GM19438 (cell line): ENCODE measurements around the gene AKAP7.

Experiments used
- ATAC-seq: cut with Tn5 transposase; IDR thresholded peaks from one replicate; pipeline ENCODE4 v1.9.1; 2021; ENCODE audit warnings: low read depth; ENCODE audit not compliant: unreplicated experiment

Gene AKAP7

DNA sequence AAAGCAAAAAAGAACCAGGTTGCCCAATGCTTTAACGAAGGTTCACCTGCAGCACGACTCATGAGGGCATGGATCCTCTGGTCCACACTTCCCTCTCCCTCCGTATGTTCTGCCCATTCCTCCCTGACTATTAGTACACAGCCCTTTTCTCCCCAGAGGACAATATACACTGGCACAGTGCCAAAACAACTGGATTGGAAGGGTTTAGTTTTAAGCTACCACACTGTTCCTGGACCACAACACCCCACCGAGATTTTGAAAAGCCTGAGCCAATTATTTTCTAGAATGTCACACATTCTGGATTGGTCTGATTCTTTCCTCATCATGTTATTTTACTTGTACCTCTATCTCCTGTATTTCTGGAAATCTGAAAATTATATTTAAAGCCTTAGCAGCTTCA lies 2.9 kb upstream of the AKAP7 start:
- ATAC-seq = no peak

DNA sequence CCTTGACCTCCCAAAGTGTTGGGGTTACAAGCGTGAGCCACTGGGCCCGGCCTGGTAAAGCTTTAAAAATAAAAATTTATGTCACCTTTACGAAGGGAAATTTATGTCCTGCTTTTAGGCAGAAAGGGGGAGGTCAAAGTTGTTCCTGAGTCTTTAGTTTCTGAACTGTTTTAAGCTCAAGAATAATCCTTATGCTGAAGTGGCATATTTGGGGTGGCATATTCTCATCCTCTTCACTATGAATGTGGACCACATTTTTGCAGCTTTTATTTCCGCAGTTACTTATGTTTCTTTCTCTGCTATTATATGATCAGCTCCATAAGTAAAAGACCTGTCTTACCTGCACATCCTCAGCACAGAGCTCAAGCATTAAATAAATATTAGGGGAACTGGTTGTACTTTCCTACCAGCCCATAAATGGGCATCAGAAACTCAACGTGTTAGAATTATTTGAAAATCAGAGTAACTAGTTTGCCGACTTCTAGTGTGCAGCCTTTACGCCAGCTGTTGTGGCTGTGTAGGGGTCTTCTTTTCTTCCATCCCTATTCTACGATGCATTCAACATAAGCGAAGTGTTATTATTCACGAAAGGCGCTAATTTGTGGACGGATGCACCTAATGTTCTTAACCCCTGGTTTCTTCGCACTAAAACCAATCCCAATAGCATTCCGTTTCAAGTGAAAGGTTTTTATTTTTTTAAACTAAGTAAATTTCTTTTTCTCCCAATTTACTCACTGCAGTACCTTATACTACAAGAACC lies 867 bp upstream of the AKAP7 start:
- ATAC-seq = no peak

DNA sequence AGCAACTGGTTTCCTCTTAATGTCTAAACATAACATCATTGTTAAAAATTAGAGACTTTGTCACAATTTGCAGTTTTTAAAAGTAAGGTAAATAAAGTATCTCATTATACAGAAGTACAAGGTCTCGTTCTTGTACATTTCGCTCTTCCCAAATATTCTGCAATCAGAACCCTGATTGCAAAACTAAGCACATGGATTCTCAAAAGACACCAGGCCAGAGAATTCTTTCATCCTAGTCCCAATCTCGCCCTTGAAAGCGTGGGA lies 355 bp upstream of the AKAP7 start:
- no peak for ATAC-seq

DNA sequence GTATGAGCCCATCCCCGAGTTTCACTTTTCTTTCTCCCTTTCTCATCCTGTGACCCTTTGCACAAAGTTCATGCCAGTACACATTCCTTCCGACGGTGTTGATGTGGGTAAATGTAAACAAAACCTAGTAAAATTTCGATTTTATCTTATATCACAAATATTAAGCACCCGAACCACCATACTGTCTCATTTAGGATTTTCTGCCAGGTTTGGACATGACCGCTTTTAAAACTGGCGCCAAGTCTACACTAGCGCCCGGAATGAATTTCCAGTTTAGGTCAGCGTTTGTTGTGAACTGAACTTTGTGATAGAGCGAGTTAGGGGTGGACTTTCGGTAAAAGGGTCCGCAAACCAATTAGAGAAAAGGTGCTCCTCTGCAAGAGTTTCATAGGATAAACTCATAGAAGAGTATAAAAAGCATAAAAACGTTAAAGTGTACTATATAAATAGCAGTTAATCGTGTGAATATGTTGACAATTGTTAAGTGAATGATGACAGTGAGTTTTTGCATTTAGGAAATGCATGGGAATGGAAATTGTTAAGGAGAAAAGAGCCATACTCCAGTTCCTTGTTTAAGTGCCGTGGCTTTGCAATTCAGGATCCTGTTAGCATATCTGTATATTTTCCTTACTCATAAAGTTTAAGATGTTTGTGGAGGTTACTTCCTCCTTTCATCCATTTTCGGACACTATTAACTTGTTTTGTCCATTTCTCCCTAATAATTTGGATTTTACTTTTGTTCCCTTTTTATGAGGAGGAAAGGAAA lies 937 bp downstream of the AKAP7 start:
- ATAC-seq = no peak

DNA sequence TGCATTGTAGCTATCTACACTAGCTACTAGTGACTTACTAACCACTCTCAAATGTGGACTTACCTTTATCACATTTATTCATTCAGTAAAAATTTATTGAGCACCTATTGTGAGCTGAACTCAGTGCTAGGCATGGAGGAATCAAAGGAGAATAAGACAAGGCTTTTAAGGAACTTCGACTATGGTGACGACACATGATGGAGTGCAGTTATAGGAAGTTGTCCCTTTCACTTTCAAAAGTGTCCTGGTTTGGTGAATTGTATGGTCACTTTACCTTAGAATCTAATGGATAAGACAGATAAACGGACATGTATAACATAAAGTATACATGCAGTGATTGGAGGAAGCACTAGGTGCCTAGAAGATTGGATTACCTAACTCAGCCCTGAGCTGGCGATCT lies 4.3 kb downstream of the AKAP7 start:
- no peak for ATAC-seq

DNA sequence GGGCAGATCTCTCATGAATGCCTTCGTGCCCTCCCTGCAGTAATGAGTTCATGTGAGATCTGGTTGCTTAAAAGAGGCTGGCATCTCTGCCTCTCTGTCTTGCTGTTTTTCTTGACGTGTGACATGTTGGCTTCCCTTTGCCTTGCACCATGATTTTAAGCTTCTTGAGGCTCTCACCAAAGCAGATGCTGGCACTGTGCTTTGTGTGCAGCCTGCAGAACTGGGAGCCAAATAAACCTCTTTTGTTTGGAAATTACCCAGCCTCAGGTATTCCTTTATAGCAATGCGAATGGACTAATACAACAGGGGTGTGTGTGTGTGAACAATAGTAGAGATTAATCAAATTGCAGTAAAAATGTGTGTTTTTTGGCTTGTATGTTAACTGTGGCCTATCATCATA lies 8.1 kb downstream of the AKAP7 start:
- no peak for ATAC-seq

DNA sequence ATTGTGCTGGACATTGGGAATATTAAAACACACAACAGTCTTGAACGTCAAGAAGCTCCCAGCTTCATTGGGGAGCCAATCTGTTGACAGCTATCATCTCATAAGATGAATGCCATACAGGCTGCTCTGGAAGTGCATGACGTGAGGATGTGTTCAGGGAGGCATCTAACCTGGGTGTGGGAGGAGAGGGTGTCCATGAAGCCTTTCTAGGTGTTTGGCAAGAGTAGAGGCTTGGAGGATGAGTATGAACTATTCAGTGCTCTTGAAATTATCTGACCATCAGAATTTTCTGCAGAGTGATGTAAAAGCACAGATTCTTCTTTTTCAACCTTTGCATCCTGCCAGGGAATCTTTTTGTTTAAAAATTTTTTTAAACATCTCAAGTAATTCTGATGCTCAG lies 11.6 kb downstream of the AKAP7 start:
- no peak for ATAC-seq

DNA sequence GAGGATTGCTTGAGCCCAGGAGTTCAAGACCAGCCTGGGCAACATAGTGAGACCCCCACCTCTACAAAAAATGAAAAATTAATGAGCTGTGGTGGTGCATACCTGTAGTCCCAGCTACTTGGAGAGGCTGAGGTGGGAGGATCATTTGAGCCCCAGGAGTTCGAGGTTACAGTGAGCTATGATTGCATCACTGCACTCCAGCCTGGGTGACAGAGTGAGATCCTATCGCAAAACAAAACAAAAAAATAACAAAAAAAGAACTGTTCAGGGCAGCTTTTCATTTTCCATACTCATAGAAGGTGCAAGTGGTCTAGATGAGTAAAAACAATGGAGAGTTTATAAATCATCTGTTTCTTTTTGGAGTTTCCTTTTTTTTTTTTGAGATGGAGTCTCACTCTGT lies 21.1 kb downstream of the AKAP7 start:
- ATAC-seq = no peak

DNA sequence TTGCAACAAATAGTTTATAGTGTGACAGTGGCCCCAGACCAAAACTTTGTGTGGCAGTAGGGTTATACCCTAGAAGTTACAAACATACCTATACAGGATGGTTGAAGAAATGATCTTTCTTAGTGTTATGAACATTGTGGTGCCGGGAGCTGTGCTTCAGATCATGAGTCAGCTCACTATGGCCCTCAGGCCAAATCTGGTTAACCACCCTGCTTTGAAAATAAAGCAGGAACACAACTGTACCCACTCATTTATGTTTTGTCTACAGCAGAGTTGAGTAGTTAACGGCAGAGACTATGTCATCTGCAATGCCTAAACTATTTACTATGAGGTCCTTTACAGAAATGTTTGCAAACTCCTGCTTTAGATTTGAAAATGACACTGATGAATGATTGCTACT lies 24.3 kb downstream of the AKAP7 start:
- no peak for ATAC-seq

DNA sequence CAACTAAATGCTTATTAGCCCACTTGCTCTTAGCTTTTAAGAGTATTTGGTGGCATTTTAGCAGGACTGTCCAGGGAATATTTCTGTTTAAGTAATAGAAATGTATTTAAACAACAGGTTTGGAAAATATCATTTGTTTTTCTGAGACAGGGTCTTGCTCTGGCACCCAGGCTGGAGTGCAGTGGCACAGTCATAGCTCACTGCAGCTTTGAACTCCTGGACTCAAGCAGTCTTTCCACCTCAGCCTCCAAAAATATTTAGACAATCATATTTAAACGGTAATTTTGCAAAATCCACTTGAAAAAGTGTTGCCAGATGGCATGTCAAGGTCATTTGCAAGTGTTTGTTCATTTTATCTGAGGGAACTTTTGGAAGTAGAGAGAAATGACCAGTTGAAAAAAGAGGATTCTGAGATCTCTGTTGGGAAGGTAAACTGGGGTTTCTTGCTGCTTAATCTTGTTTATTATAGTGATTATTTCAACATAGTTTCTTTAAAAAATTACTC lies 25.0 kb downstream of the AKAP7 start:
- ATAC-seq = no peak

DNA sequence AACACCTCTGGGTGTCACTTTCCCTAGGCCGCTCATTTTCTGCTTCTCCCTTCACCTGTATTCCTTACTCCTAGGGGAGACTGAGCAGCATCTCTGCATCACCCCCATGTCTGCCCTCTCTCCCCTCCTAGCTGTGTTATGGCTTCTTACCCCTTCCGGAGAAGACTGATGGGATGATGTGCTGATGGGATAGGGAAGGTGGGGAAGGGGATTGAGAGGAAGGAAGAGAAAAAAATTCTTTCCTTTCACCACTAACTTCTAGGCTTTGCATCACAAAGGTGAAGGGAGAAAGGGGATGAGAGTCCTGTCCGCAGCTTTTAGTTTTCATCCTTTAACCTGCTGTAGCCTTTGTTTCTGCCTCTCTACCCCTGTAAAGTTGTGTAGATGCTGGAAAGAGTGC lies 26.7 kb downstream of the AKAP7 start:
- ATAC-seq = no peak

DNA sequence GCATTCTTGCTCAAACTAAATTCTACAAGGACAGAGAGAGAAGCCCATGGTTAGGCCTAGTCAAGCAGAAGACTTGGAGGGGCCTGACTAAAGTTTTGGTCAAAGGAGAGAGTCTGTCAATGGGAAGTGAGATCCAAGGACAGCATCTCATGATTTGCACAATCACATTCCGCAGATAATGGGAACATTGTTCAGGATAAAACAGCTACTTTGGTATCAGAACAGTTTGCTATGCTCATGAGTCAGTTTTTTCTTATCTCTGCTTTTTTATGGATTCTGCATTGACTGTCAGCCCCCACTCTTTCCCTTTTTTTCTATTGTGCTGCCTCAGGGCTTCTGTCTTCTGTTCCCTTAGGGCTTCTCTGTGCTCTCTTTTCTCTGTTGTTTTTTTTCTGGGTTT lies 28.6 kb downstream of the AKAP7 start:
- no peak for ATAC-seq

DNA sequence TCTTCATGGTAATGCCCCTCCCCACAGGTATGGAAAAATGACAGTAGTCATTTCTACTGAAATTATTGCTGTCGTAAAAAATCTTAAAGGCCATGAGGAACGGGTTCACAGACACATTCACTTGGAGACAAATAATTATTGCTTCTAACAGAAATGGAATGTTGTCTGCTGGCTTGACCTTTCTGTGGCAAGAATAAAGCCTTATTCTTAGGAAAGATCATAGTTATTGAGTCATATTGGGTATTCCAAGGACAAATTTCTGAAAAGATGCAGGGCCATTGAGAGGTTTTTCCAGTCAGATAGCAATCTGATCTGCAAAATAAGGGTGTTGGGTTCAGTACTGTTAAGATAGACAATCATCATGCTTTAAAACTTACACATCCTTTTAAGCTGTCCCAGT lies 29.2 kb downstream of the AKAP7 start:
- ATAC-seq = no peak

DNA sequence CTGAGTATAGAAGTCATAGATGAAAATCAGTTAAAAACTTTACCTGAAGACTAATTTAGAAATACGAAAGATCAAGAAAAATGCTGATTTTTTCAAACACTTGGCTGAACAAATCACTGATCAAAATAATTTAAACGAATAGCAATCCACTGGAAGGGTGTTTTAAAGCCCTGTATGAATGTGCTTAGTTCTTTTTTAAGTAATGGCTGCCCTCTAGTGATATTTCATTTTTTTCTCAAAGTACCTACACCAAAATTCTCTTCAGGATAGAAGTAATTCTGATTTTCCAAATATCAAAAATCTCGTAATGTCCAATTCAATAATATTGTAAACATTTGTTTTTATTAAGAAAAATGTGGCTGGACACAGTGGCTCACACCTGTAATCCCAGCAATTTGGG lies 32.5 kb downstream of the AKAP7 start:
- ATAC-seq = no peak

DNA sequence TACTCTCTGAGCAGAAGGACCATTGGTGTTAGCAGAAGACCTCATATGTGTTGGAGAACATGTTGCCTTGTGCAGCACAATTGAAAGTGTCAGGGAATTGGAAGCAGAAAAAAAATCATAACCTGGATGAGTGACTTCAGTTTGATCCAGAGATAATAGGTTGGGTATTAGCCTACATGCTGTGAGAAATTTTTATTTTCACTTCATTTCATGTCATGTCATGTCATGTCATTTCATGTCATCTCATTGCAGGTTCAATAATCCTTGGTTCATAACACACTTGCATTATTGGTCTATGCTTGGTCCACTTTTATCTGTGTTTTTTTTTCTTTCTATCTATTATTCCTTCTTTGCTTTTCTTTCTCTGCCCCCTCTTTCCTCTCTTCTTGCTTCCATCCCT lies 34.3 kb downstream of the AKAP7 start:
- ATAC-seq = no peak

DNA sequence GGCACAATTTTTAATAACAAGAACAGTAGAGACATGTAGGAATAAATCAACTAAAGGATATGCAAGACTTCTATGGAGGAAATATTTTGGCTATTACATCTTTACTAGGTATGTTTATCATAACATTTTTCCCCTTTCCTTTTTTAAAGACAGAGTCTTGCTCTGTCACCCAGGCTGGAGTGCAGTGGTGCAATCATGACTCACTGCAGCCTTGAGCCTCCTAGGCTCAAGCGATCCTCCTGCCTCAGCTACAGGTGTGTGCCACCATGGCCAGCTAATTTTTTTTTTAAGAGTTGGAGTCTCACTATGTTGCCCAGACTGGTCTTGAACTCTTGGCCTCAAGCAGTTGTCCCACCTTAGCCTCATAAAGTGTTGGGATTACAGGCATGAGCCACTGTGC lies 37.0 kb downstream of the AKAP7 start:
- ATAC-seq = no peak

DNA sequence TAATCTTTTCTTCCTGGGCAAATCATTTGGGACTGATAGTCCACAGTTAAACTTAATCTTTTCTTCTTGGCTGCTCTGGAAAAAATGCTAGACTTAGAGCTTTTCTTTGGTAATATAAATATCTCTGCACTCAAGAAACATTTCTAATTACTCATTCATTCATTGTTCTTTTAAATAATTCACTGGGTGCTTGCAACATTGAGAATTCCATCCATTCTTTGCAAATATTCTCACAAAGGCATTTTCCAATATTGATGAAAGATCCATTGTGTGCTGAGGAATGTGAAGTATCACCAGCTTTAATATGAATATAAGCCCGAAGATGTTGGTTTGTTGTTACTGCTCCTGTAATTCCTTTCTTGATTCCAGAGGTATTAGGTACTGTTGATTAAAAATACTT lies 38.4 kb downstream of the AKAP7 start:
- no peak for ATAC-seq

DNA sequence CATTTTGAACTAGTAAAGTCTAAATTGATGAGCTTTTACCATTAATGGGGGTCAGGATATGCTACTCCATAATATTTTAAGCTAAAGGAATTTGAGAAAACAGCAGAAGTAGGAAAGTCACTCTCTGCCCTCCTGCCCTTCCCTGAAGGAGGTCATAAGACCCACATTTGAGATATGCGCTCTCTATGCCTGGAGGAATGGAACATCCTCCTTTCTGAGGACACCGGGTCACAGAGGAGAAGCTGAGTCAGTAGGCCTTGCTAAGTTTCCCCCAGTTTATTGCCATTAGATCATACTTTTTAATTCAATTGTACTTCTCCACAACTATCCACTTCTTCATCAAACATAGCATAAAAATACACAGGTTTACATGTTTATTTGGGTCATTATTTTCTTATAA lies 40.3 kb downstream of the AKAP7 start:
- no peak for ATAC-seq

DNA sequence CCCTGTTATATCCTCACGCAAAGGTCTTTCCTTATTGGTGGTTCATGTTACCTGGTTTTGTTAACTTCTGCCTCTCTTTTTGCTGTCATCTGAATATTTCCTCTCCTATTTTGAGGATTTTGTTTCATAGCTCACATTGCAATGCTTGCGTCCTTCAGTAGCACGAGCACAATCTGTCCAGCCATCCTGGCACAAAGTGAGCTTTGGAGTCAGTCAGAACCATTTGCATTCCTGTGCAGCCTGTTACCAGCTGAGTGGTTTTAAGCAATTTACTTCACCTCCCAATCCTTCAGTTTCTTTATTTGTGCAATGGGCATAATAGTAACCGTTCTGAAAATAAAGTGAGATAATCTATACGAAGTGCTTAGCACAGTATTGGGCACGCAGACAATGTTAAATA lies 42.7 kb downstream of the AKAP7 start:
- ATAC-seq = no peak

DNA sequence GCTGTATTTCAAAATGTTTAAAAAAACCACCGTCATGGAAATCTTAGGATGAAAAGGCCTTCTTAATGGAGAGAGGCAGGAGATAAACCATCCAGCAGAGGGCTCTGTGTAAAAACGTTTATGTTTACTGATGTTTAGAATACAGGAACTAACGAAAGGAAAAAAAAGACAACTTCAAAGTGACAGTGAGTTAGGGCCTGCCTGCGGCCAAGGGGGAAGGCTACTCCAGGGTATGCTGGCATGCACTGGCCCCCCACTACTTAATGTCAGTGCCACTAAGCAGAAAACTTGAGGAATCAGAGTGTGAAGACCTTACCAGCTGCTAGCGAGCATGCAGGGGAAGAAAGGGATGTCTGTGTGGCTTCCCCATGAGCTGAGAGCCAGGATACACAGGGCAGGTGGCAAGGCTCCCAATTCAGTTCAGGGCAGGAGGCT lies 47.7 kb downstream of the AKAP7 start:
- ATAC-seq = no peak

DNA sequence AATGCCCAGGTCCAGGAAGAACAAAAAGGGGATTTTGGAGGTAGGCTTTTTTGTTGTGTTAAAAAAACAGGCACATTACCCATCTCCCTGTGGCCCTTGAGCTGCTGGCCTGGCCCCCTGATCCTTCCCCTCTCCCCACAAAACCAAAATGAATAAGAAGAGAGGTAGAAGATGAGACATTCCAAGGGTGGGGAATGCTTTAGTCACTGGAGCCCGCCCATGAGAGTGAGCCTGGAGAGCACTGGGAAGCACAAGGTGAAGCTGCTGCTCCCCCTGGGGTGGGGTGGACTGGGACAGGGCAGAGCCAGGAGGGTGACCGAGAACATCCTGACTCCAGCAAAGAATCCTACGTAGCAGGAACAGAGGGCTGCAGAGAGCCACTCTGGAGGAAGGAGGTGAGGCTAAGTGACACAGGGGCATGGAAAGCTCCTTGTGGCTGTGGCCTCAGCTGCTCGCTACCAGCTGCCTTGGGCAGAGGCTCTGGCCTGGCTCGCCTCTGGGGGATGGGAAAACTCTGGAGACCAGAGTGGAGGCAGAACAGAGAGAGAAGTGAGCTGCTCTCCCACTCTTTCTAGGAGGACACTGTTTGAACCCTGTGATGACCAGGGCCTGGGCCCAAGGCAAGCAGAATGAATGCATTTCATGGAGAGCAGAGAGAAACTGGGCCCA lies 48.3 kb downstream of the AKAP7 start:
- no peak for ATAC-seq

DNA sequence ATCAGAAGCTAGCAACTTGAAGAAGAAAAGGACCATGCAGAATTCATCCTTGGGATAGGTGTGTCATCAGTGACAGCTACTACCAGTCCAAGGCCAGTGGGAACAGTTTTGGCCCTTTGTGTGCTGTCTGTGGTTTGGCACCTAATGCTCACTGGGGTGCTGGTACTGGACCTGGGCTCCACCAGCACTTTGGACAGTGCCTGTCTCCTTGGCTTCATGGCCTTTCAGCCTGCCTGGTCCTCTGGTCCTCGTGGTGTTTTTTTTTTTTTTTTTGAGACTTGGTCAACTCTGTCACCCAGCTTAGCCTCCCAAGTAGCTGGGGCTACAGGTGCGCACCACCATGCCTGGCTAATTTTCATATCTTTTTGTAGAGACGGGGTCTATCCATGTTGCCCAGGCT lies 56.3 kb downstream of the AKAP7 start:
- ATAC-seq = no peak
